ENCODE results near the gene RCE1.

Gene RCE1

GRCh38 chr11:66867425-66868040, 24.3 kb downstream of the RCE1 start:
- Histone ChIP-seq H3K9ac (ENCODE audit: low read length) (no peak overlapping the region), H3K27ac (ENCODE audit: low read length) (no peak overlapping the region), H3K4me3 (ENCODE audit: low read length) (no peak overlapping the region), H3K36me3 (ENCODE audit: control insufficient read depth, low read depth, low read length) (no peaks in the 10 kb centered on the region), H3K27me3 (ENCODE audit: control insufficient read depth, insufficient read depth, low read length) (no peaks in the 10 kb centered on the region), H3K9me3 (ENCODE audit: control insufficient read depth, low read depth, low read length) (no peaks in the 10 kb centered on the region), H3K4me1 (ENCODE audit: control insufficient read depth, low read depth, low read length) (peaks cover 3% of the 10 kb centered on the region)

- no peak overlapping the region for H3K4me3 ChIP-seq (ENCODE audit: low read length)
- no peaks in the 10 kb centered on the region for H3K36me3 ChIP-seq (ENCODE audit: control insufficient read depth, low read depth, low read length)
- H3K27me3 ChIP-seq (ENCODE audit: control insufficient read depth, insufficient read depth, low read length), result no peaks in the 10 kb centered on the region
- no peak overlapping the region for H3K27ac ChIP-seq (ENCODE audit: low read length)
- peaks cover 3% of the 10 kb centered on the region for H3K4me1 ChIP-seq (ENCODE audit: control insufficient read depth, low read depth, low read length)
- no peak overlapping the region for H3K9ac ChIP-seq (ENCODE audit: low read length)
- H3K9me3 ChIP-seq (ENCODE audit: control insufficient read depth, low read depth, low read length), result no peaks in the 10 kb centered on the region
These were observed 25.0 kb downstream of the RCE1 start for GRCh38 chr11:66868082-66868725.

GRCh38 chr11:66868726-66869566, 25.7 kb downstream of the RCE1 start:
- H3K27me3 ChIP-seq (ENCODE audit: control insufficient read depth, insufficient read depth, low read length), result no peaks in the 10 kb centered on the region
- H3K27ac ChIP-seq (ENCODE audit: low read length), result no peak overlapping the region
- H3K4me3 ChIP-seq (ENCODE audit: low read length), result no peak overlapping the region
- H3K36me3 ChIP-seq (ENCODE audit: control insufficient read depth, low read depth, low read length), result no peaks in the 10 kb centered on the region
- peaks cover 3% of the 10 kb centered on the region for H3K4me1 ChIP-seq (ENCODE audit: control insufficient read depth, low read depth, low read length)
- H3K9ac ChIP-seq (ENCODE audit: low read length), result no peak overlapping the region
- no peaks in the 10 kb centered on the region for H3K9me3 ChIP-seq (ENCODE audit: control insufficient read depth, low read depth, low read length)

GRCh38 chr11:66869567-66869870, 26.3 kb downstream of the RCE1 start:
- Histone ChIP-seq H3K4me1 (ENCODE audit: control insufficient read depth, low read depth, low read length) (peaks cover 3% of the 10 kb centered on the region), H3K27me3 (ENCODE audit: control insufficient read depth, insufficient read depth, low read length) (no peaks in the 10 kb centered on the region), H3K4me3 (ENCODE audit: low read length) (no peak overlapping the region), H3K27ac (ENCODE audit: low read length) (no peak overlapping the region), H3K36me3 (ENCODE audit: control insufficient read depth, low read depth, low read length) (no peaks in the 10 kb centered on the region), H3K9me3 (ENCODE audit: control insufficient read depth, low read depth, low read length) (no peaks in the 10 kb centered on the region), H3K9ac (ENCODE audit: low read length) (no peak overlapping the region)

- Histone ChIP-seq H3K27ac (ENCODE audit: low read length) (no peak overlapping the region), H3K4me3 (ENCODE audit: low read length) (no peak overlapping the region), H3K4me1 (ENCODE audit: control insufficient read depth, low read depth, low read length) (peaks cover 3% of the 10 kb centered on the region), H3K27me3 (ENCODE audit: control insufficient read depth, insufficient read depth, low read length) (no peaks in the 10 kb centered on the region), H3K9me3 (ENCODE audit: control insufficient read depth, low read depth, low read length) (no peaks in the 10 kb centered on the region), H3K36me3 (ENCODE audit: control insufficient read depth, low read depth, low read length) (no peaks in the 10 kb centered on the region), H3K9ac (ENCODE audit: low read length) (no peak overlapping the region)
These were observed 26.9 kb downstream of the RCE1 start for GRCh38 chr11:66870131-66870530.

GRCh38 chr11:66870616-66871520, 27.6 kb downstream of the RCE1 start:
- H3K4me1 ChIP-seq (ENCODE audit: control insufficient read depth, low read depth, low read length), result peaks cover 3% of the 10 kb centered on the region
- no peaks in the 10 kb centered on the region for H3K9me3 ChIP-seq (ENCODE audit: control insufficient read depth, low read depth, low read length)
- no peaks in the 10 kb centered on the region for H3K36me3 ChIP-seq (ENCODE audit: control insufficient read depth, low read depth, low read length)
- H3K27me3 ChIP-seq (ENCODE audit: control insufficient read depth, insufficient read depth, low read length), result no peaks in the 10 kb centered on the region
- H3K4me3 ChIP-seq (ENCODE audit: low read length), result no peak overlapping the region
- H3K27ac ChIP-seq (ENCODE audit: low read length), result no peak overlapping the region
- H3K9ac ChIP-seq (ENCODE audit: low read length), result no peak overlapping the region

- Histone ChIP-seq H3K4me1 (ENCODE audit: control insufficient read depth, low read depth, low read length) (peaks cover 3% of the 10 kb centered on the region), H3K4me3 (ENCODE audit: low read length) (no peak overlapping the region), H3K27me3 (ENCODE audit: control insufficient read depth, insufficient read depth, low read length) (no peaks in the 10 kb centered on the region), H3K36me3 (ENCODE audit: control insufficient read depth, low read depth, low read length) (no peaks in the 10 kb centered on the region), H3K27ac (ENCODE audit: low read length) (no peak overlapping the region), H3K9me3 (ENCODE audit: control insufficient read depth, low read depth, low read length) (no peaks in the 10 kb centered on the region), H3K9ac (ENCODE audit: low read length) (no peak overlapping the region)
These were observed 28.3 kb downstream of the RCE1 start for GRCh38 chr11:66871521-66871901.

- Histone ChIP-seq H3K27ac (ENCODE audit: low read length) (no peak overlapping the region), H3K4me1 (ENCODE audit: control insufficient read depth, low read depth, low read length) (no peaks in the 10 kb centered on the region), H3K9me3 (ENCODE audit: control insufficient read depth, low read depth, low read length) (no peaks in the 10 kb centered on the region), H3K27me3 (ENCODE audit: control insufficient read depth, insufficient read depth, low read length) (no peaks in the 10 kb centered on the region), H3K9ac (ENCODE audit: low read length) (no peak overlapping the region), H3K4me3 (ENCODE audit: low read length) (no peak overlapping the region), H3K36me3 (ENCODE audit: control insufficient read depth, low read depth, low read length) (no peaks in the 10 kb centered on the region)
These were observed 31.0 kb downstream of the RCE1 start for GRCh38 chr11:66874232-66874631.

- Histone ChIP-seq H3K27ac (ENCODE audit: low read length) (no peak overlapping the region), H3K9ac (ENCODE audit: low read length) (no peak overlapping the region), H3K27me3 (ENCODE audit: control insufficient read depth, insufficient read depth, low read length) (no peaks in the 10 kb centered on the region), H3K4me3 (ENCODE audit: low read length) (no peak overlapping the region), H3K9me3 (ENCODE audit: control insufficient read depth, low read depth, low read length) (no peaks in the 10 kb centered on the region), H3K4me1 (ENCODE audit: control insufficient read depth, low read depth, low read length) (peaks cover under 1% of the 10 kb centered on the region), H3K36me3 (ENCODE audit: control insufficient read depth, low read depth, low read length) (no peaks in the 10 kb centered on the region)
These were observed 32.1 kb downstream of the RCE1 start for GRCh38 chr11:66875378-66875777.

GRCh38 chr11:66877588-66878385, 34.5 kb downstream of the RCE1 start:
- Histone ChIP-seq H3K36me3 (ENCODE audit: control insufficient read depth, low read depth, low read length) (no peaks in the 10 kb centered on the region), H3K27me3 (ENCODE audit: control insufficient read depth, insufficient read depth, low read length) (no peaks in the 10 kb centered on the region), H3K27ac (ENCODE audit: low read length) (no peak overlapping the region), H3K4me3 (ENCODE audit: low read length) (no peak overlapping the region), H3K9me3 (ENCODE audit: control insufficient read depth, low read depth, low read length) (no peaks in the 10 kb centered on the region), H3K9ac (ENCODE audit: low read length) (no peak overlapping the region), H3K4me1 (ENCODE audit: control insufficient read depth, low read depth, low read length) (peaks cover 9% of the 10 kb centered on the region)

Measured in iPS-18a (cell line).